ENCODE results near the gene ZNF195. TPM values are rescaled to one million over a fixed set of nuclear protein-coding genes. Genes with fewer than 3 reads are reported as not detected.

Gene ZNF195
- total and polyA plus RNA-seq, 4 donors, result 13.2 to 29.6 (median 19.6) TPM

GRCh38 chr11:3367221-3367620 is 11.7 kb downstream of the ZNF195 start:
- no peaks in the 10 kb centered on the region for H3K4me1 ChIP-seq (ENCODE audit: control insufficient read depth in 5 of 5, insufficient read depth in 5 of 5, low read length in 5 of 5)
- H3K9ac ChIP-seq (ENCODE audit: insufficient read depth in 1 of 2, low read length in 2 of 2), result no peak overlapping the region
- H3K4me3 ChIP-seq, result no peak overlapping the region
- 97 to 98% methylated on average over 1 of the region's 1 CpG for WGBS, 2 donors
- peaks cover 3 to 8% (median 6%) of the 10 kb centered on the region in 4 donors for H3K9me3 ChIP-seq (ENCODE audit: control insufficient read depth in 4 of 4, insufficient read depth in 3 of 4, low read length in 3 of 4)
- no peak overlapping the region for H3K27ac ChIP-seq (ENCODE audit: low read depth in 1 of 2, low read length in 1 of 2)
- no peaks in the 10 kb centered on the region for H3K27me3 ChIP-seq (ENCODE audit: control insufficient read depth in 3 of 3, insufficient read depth in 3 of 3, low read length in 2 of 3)
- DNase-seq, result no peak
- H3K36me3 ChIP-seq (ENCODE audit: control insufficient read depth in 4 of 4, insufficient read depth in 4 of 4, low read length in 4 of 4), result peaks cover 24 to 59% (median 50%) of the 10 kb centered on the region in 4 donors
- no peak for ATAC-seq (ENCODE audit: insufficient read depth, low FRiP score)
- TF ChIP-seq CTCF (IDR thresholded peaks at IDR 0.05; ENCODE audit: control extremely low read depth, extremely low read depth), result no peak

GRCh38 chr11:3359092-3359824 is 19.7 kb downstream of the ZNF195 start:
- no peaks in the 10 kb centered on the region for H3K27me3 ChIP-seq (ENCODE audit: control insufficient read depth in 3 of 3, insufficient read depth in 3 of 3, low read length in 2 of 3)
- ATAC-seq (ENCODE audit: insufficient read depth, low FRiP score) (no peak), DNase-seq (no peak)
- no peak for TF ChIP-seq CTCF (IDR thresholded peaks at IDR 0.05; ENCODE audit: control extremely low read depth, extremely low read depth)
- H3K9ac ChIP-seq (ENCODE audit: insufficient read depth in 1 of 2, low read length in 2 of 2), result no peak overlapping the region
- H3K9me3 ChIP-seq (ENCODE audit: control insufficient read depth in 4 of 4, insufficient read depth in 3 of 4, low read length in 3 of 4), result peaks cover 26 to 42% (median 33%) of the 10 kb centered on the region in 4 donors
- WGBS, 2 donors, result 98 to 99% methylated on average over 5 of the region's 5 CpGs
- peaks cover 20 to 58% (median 39%) of the 10 kb centered on the region in 4 donors for H3K36me3 ChIP-seq (ENCODE audit: control insufficient read depth in 4 of 4, insufficient read depth in 4 of 4, low read length in 4 of 4)
- no peak overlapping the region for H3K4me3 ChIP-seq
- H3K27ac ChIP-seq (ENCODE audit: low read depth in 1 of 2, low read length in 1 of 2), result no peak overlapping the region
- no peaks in the 10 kb centered on the region for H3K4me1 ChIP-seq (ENCODE audit: control insufficient read depth in 5 of 5, insufficient read depth in 5 of 5, low read length in 5 of 5)

GRCh38 chr11:3357994-3358676 is 20.8 kb downstream of the ZNF195 start:
- H3K27me3 ChIP-seq (ENCODE audit: control insufficient read depth in 3 of 3, insufficient read depth in 3 of 3, low read length in 2 of 3), result no peaks in the 10 kb centered on the region
- peaks cover 24 to 45% (median 29%) of the 10 kb centered on the region in 4 donors for H3K9me3 ChIP-seq (ENCODE audit: control insufficient read depth in 4 of 4, insufficient read depth in 3 of 4, low read length in 3 of 4)
- no peak for TF ChIP-seq CTCF (IDR thresholded peaks at IDR 0.05; ENCODE audit: control extremely low read depth, extremely low read depth)
- DNase-seq, result no peak
- WGBS, 2 donors, result 89 to 95% methylated on average over 11 of the region's 11 CpGs
- H3K9ac ChIP-seq (ENCODE audit: insufficient read depth in 1 of 2, low read length in 2 of 2), result no peak overlapping the region
- H3K36me3 ChIP-seq (ENCODE audit: control insufficient read depth in 4 of 4, insufficient read depth in 4 of 4, low read length in 4 of 4), result peaks cover 18 to 47% (median 35%) of the 10 kb centered on the region in 4 donors
- H3K4me3 ChIP-seq, result no peak overlapping the region
- no peak for ATAC-seq (ENCODE audit: insufficient read depth, low FRiP score)
- no peaks in the 10 kb centered on the region for H3K4me1 ChIP-seq (ENCODE audit: control insufficient read depth in 5 of 5, insufficient read depth in 5 of 5, low read length in 5 of 5)
- no peak overlapping the region for H3K27ac ChIP-seq (ENCODE audit: low read depth in 1 of 2, low read length in 1 of 2)

Data from lung (tissue), 12 donors.